ENCODE data around the gene PAK1. TPM values are rescaled to one million over a fixed set of nuclear protein-coding genes. Genes with fewer than 3 reads are reported as not detected.

The PAK1 gene
- total RNA-seq, 1 donor, result 69.1 TPM

DNA sequence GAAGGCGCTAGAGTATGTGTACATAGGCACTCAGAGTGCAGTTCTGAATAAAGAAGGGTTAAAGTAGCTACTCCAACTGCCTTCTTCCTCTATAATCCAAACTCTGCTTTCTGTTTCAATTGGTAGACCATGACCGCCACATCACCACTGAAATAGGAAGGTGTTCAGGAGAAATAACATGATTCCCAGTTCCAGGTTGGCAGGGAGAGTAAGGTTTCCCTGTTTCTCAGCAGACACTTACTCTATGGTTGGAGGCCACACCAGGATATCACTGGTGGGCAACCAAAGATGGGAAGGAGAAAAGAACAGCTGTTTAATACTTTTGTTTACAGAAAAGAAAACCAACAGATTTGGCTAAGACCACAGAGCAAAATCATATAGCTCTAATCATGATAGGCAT is 37.9 kb downstream of the PAK1 start:
- no peak overlapping the region for H3K4me3 ChIP-seq (ENCODE audit: low read depth, low read length)
- TF ChIP-seq CTCF (IDR thresholded peaks at IDR 0.05; ENCODE audit: insufficient read depth, low read depth, low read length), result no peak

DNA sequence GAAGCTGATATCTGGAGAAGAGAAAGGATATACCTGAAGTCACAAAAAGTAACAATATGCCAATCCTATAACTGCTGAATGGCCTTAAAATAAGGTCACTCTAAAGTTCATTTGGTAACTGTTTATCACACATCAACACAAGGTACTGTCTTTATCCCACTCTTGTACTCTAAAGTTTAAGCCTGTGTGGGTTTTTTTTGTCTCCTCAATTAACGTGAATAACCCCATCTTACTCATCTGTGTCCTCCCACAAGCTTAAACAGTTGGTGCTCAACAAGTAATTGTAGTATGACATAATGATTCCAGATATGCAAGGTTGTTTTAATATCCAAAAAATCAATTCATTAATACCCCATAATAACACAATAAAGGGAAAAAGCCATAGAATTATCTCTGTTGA is 42.1 kb downstream of the PAK1 start:
- no peak for DNase-seq (ENCODE audit: low read depth)
- H3K4me3 ChIP-seq (ENCODE audit: low read depth, low read length), result no peak overlapping the region
- TF ChIP-seq CTCF (IDR thresholded peaks at IDR 0.05; ENCODE audit: insufficient read depth, low read depth, low read length), result no peak

More for the DNA sequence above, 37.9 kb downstream of the PAK1 start:
- DNase-seq (ENCODE audit: low read depth), result no peak

- no peak for TF ChIP-seq CTCF (IDR thresholded peaks at IDR 0.05; ENCODE audit: insufficient read depth, low read depth, low read length)
- no peak overlapping the region for H3K4me3 ChIP-seq (ENCODE audit: low read depth, low read length)
- no peak for DNase-seq (ENCODE audit: low read depth)
Observed at GRCh38 chr11:77428598-77428997, 45.3 kb downstream of the PAK1 start.

- H3K4me3 ChIP-seq (ENCODE audit: low read depth, low read length), result no peak overlapping the region
- no peak for TF ChIP-seq CTCF (IDR thresholded peaks at IDR 0.05; ENCODE audit: insufficient read depth, low read depth, low read length)
- no peak for DNase-seq (ENCODE audit: low read depth)
Observed at GRCh38 chr11:77425346-77425745, 48.5 kb downstream of the PAK1 start.

GRCh38 chr11:77424644-77425043 is 49.2 kb downstream of the PAK1 start:
- no peak overlapping the region for H3K4me3 ChIP-seq (ENCODE audit: low read depth, low read length)
- TF ChIP-seq CTCF (IDR thresholded peaks at IDR 0.05; ENCODE audit: insufficient read depth, low read depth, low read length), result no peak
- DNase-seq (ENCODE audit: low read depth), result no peak

DNA sequence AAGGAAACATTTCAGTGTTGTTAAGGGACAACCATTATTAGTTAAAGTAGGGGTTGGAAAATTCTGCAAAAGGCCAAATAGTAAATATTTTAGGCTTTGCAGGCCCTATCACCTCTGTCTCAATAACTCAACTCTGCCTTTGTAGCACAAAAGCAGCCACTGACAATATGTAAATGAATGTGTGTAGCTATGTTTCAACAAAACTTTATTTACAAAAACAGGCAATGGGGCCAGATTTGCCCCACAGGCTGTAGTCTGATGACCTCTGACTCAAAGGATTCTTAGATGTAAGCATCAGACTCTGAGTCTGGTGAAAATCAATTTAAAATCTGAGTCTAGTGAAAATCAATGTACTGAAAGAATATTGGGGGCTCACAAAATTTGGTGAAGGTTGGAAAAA is 50.3 kb downstream of the PAK1 start:
- no peak overlapping the region for H3K4me3 ChIP-seq (ENCODE audit: low read depth, low read length)
- no peak for TF ChIP-seq CTCF (IDR thresholded peaks at IDR 0.05; ENCODE audit: insufficient read depth, low read depth, low read length)
- DNase-seq (ENCODE audit: low read depth), result no peak

DNA sequence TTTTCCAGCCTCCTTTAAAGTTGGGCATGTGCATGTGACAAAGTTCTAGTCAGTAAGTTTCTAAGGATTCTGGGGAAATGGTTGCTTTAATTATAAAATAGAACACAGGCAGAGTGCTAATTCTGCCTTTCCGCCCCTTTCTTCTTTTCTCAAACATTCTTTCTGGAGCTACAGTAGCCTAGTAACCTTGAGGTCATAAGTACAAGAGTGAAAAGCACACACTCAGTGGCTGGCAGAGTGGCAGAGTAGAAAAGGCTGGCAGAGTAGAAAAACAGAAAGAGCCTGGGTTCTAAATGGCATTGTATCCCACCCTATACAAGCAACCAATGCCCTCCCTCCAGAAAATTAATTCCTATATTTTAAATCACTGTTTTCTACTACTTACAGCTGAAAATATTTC is 51.2 kb downstream of the PAK1 start:
- no peak for DNase-seq (ENCODE audit: low read depth)
- TF ChIP-seq CTCF (IDR thresholded peaks at IDR 0.05; ENCODE audit: insufficient read depth, low read depth, low read length), result no peak
- no peak overlapping the region for H3K4me3 ChIP-seq (ENCODE audit: low read depth, low read length)
